Neural crest cell (in vitro differentiated cells): ENCODE measurements around the gene ALDH4A1. TPM values are rescaled to one million over a fixed set of nuclear protein-coding genes. Genes with fewer than 3 reads are reported as not detected.
"Not testable (repeated sequence)": the region's sequence is repeated elsewhere in the genome, so short reads cannot be mapped to it uniquely, and the experiment has no call there.

Experiments used
- DNase-seq: peaks from one replicate; pipeline ENCODE4 v3.0.0; 2021; ENCODE audit warnings: low read depth, mixed read lengths, low spot score
- H3K27ac Mint-ChIP-seq: one replicate; pipeline ENCODE4 v1.8.0; 2021; ENCODE audit warnings: mild to moderate bottlenecking, mixed read lengths; ENCODE audit not compliant: unreplicated experiment
- H3K27me3 Mint-ChIP-seq: 2 replicates; pipeline ENCODE4 v1.8.0; 2021; ENCODE audit warnings: low read depth, mild to moderate bottlenecking, mixed read lengths
- H3K36me3 Mint-ChIP-seq: 2 replicates; pipeline ENCODE4 v1.8.0; 2021; ENCODE audit warnings: low read depth, mild to moderate bottlenecking, mixed read lengths
- H3K4me1 Mint-ChIP-seq: 2 replicates; pipeline ENCODE4 v1.8.0; 2021; ENCODE audit warnings: mixed read lengths
- H3K4me3 Mint-ChIP-seq: one replicate; pipeline ENCODE4 v1.8.0; 2021; ENCODE audit warnings: mild to moderate bottlenecking, mixed read lengths
- H3K9me3 Mint-ChIP-seq: 2 replicates; pipeline ENCODE4 v1.8.0; 2021; ENCODE audit warnings: mixed read lengths
- CTCF ChIP-seq: fragments of 200-600 bp; sonication (generic); conservative IDR thresholded peaks from 2 replicates; pipeline ENCODE4 v1.5.0; 2021; ENCODE audit warnings: antibody characterized with exemption, mild to moderate bottlenecking
- total RNA-seq: library from RNA; stranded (reverse); gene quantifications from 2 replicates; pipeline ENCODE4 v1.2.1, GENCODE V29; 2021

ALDH4A1 gene
- total RNA-seq, 1 donor from 2014 or later, result 19.5 TPM

- no peak for DNase-seq
- no peaks in the 10 kb centered on the region for H3K36me3 Mint-ChIP-seq
- no peaks in the 10 kb centered on the region for H3K4me1 Mint-ChIP-seq
- H3K27ac Mint-ChIP-seq, result no peak overlapping the region
- peaks cover 32% of the 10 kb centered on the region for H3K27me3 Mint-ChIP-seq
- no peak overlapping the region for H3K4me3 Mint-ChIP-seq
- no peaks in the 10 kb centered on the region for H3K9me3 Mint-ChIP-seq
- TF ChIP-seq CTCF, result no peak
Observed at GRCh38 chr1:18849261-18849711, 53.1 kb downstream of the ALDH4A1 start.

GRCh38 chr1:18847723-18848122 is 54.6 kb downstream of the ALDH4A1 start:
- not testable (repeated sequence) for DNase-seq, H3K9me3 Mint-ChIP-seq, H3K27ac Mint-ChIP-seq, H3K4me1 Mint-ChIP-seq, H3K36me3 Mint-ChIP-seq, H3K4me3 Mint-ChIP-seq
- H3K27me3 Mint-ChIP-seq, result peaks cover 43% of the 10 kb centered on the region

- Mint-ChIP-seq H3K9me3 (peaks cover 2% of the 10 kb centered on the region), H3K27ac (no peak overlapping the region), H3K4me3 (no peak overlapping the region), H3K36me3 (no peaks in the 10 kb centered on the region), H3K4me1 (no peaks in the 10 kb centered on the region), H3K27me3 (peaks cover 31% of the 10 kb centered on the region)
- no peak for TF ChIP-seq CTCF
- no peak for DNase-seq
Observed at GRCh38 chr1:18840145-18840544, 62.2 kb downstream of the ALDH4A1 start.

GRCh38 chr1:18836654-18837053 is 65.7 kb downstream of the ALDH4A1 start:
- H3K4me3 Mint-ChIP-seq, result no peak overlapping the region
- TF ChIP-seq CTCF, result no peak

GRCh38 chr1:18832319-18832718 is 70.0 kb downstream of the ALDH4A1 start:
- not testable (repeated sequence) for H3K36me3 Mint-ChIP-seq, H3K9me3 Mint-ChIP-seq, DNase-seq, H3K4me3 Mint-ChIP-seq, H3K4me1 Mint-ChIP-seq, H3K27ac Mint-ChIP-seq
- H3K27me3 Mint-ChIP-seq, result peaks cover 14% of the 10 kb centered on the region

More at GRCh38 chr1:18836654-18837053, 65.7 kb downstream of the ALDH4A1 start:
- H3K27ac Mint-ChIP-seq, result no peak overlapping the region
- peaks cover 12% of the 10 kb centered on the region for H3K27me3 Mint-ChIP-seq
- no peak for DNase-seq
- H3K36me3 Mint-ChIP-seq, result no peaks in the 10 kb centered on the region
- H3K9me3 Mint-ChIP-seq, result peaks cover 2% of the 10 kb centered on the region
- no peaks in the 10 kb centered on the region for H3K4me1 Mint-ChIP-seq

GRCh38 chr1:18831656-18832055 is 70.7 kb downstream of the ALDH4A1 start:
- H3K36me3 Mint-ChIP-seq, result no peaks in the 10 kb centered on the region
- TF ChIP-seq CTCF, result no peak

GRCh38 chr1:18830596-18830995 is 71.8 kb downstream of the ALDH4A1 start:
- H3K4me3 Mint-ChIP-seq, result no peak overlapping the region
- no peaks in the 10 kb centered on the region for H3K36me3 Mint-ChIP-seq
- no peak for TF ChIP-seq CTCF
- H3K27me3 Mint-ChIP-seq, result peaks cover 10% of the 10 kb centered on the region
- no peak for DNase-seq
- H3K4me1 Mint-ChIP-seq, result no peaks in the 10 kb centered on the region
- H3K27ac Mint-ChIP-seq, result no peak overlapping the region
- peaks cover 12% of the 10 kb centered on the region for H3K9me3 Mint-ChIP-seq

More at GRCh38 chr1:18831656-18832055, 70.7 kb downstream of the ALDH4A1 start:
- Mint-ChIP-seq H3K27ac (no peak overlapping the region), H3K4me3 (no peak overlapping the region), H3K27me3 (peaks cover 14% of the 10 kb centered on the region), H3K4me1 (no peaks in the 10 kb centered on the region), H3K9me3 (peaks cover 9% of the 10 kb centered on the region)
- DNase-seq, result no peak
